ENCODE data around the gene RSPO1. TPM values are rescaled to one million over a fixed set of nuclear protein-coding genes. Genes with fewer than 3 reads are reported as not detected.
"Not testable (repeated sequence)": the region's sequence is repeated elsewhere in the genome, so short reads cannot be mapped to it uniquely, and the experiment has no call there.

RSPO1 gene
- 0.22 TPM in 1 of 2 replicates, not detected in the other for total RNA-seq (2014; rRNA removed; shearing (Covaris generic))
- not detected in 2 replicates for polyA plus RNA-seq (2016; fragmentation: Nextera tagmentation; extraction: Ambion mirVana)

- TF ChIP-seq EZH2phosphoT487 (IDR thresholded peaks at IDR 0.05; ENCODE audit: insufficient read depth, low read depth) (0 out of 2 replicates have a peak, but pooled peaks have one; percentile 12), EZH2 (IDR thresholded peaks at IDR 0.05; ENCODE audit: insufficient read depth, poor library complexity, severe bottlenecking) (peak; percentile 39)
- 1 to 3% methylated on average over 40 to 55 of the region's 72 CpGs for whole genome bisulfite sequencing, 2 experiments (ENCODE audit: low coverage in 1 of 2, low lambda C conversion rate in 2 of 2, missing lambda C conversion rate in 2 of 2)
- peak within 1 kb of the TSS; percentile 67 for H3K4me3 ChIP-seq
- H4K20me1 ChIP-seq (ENCODE audit: insufficient read depth), result no peaks in the 10 kb centered on the region
- DNase-seq, result peak; percentile 64
- H3K79me2 ChIP-seq (ENCODE audit: insufficient read depth), result no peaks in the 10 kb centered on the region
- H3K36me3 ChIP-seq (ENCODE audit: low read depth), result no peaks in the 10 kb centered on the region
- no peaks in the 10 kb centered on the region for H3K4me1 ChIP-seq (ENCODE audit: insufficient read depth)
- in situ Hi-C loops (cut with MboI), result no loop called here
- H3K27me3 ChIP-seq (replicated peaks; ENCODE audit: insufficient read depth), result peaks cover 66% of the 10 kb centered on the region
- H3F3A ChIP-seq (ENCODE audit: insufficient read depth), result no peaks in the 10 kb centered on the region
- no peaks in the 10 kb centered on the region for H3K9me3 ChIP-seq (ENCODE audit: low read depth)
- no peak within 1 kb of the TSS for H3K27ac ChIP-seq
- H3K9me2 ChIP-seq (ENCODE audit: insufficient read depth), result no peaks in the 10 kb centered on the region
- H3K9ac ChIP-seq, result no peak within 1 kb of the TSS
- H3K4me2 ChIP-seq (ENCODE audit: unreplicated experiment), result peak within 1 kb of the TSS; percentile 11
- peak within 1 kb of the TSS; percentile 53 for H2AFZ ChIP-seq
Measured at GRCh38 chr1:37634244-37634991, at the start of gene RSPO1. TSS of gene RSPO1 (minus strand) at chr1:37634892. CDS start at chr1:37629661, 5,231 bp downstream.

GRCh38 chr1:37684182-37684581 lies 49.5 kb upstream of the RSPO1 start:
- DNase-seq; H4K20me1 ChIP-seq (ENCODE audit: insufficient read depth); H3K4me2 ChIP-seq (ENCODE audit: unreplicated experiment); H3K27me3 ChIP-seq (replicated peaks; ENCODE audit: insufficient read depth); H3K27ac ChIP-seq; H3K9ac ChIP-seq; H2AFZ ChIP-seq; in situ Hi-C loops (cut with MboI); H3K9me3 ChIP-seq (ENCODE audit: low read depth); H3K4me3 ChIP-seq; H3K9me2 ChIP-seq (ENCODE audit: insufficient read depth): not testable (repeated sequence)
- WGBS, 2 experiments (ENCODE audit: low coverage in 1 of 2, low lambda C conversion rate in 2 of 2, missing lambda C conversion rate in 2 of 2), result 93 to 99% methylated on average over 9 of the region's 9 CpGs
- H3K4me1 ChIP-seq (ENCODE audit: insufficient read depth), result peaks cover 14% of the 10 kb centered on the region
- peaks cover 11% of the 10 kb centered on the region; the same call in 1 of the 2 replicates for H3F3A ChIP-seq (ENCODE audit: insufficient read depth)
- H3K79me2 ChIP-seq (ENCODE audit: insufficient read depth), result peaks cover 15% of the 10 kb centered on the region
- H3K36me3 ChIP-seq (ENCODE audit: low read depth), result peaks cover 18% of the 10 kb centered on the region; the same call in 1 of the 2 replicates

- no peak overlapping the region for H2AFZ ChIP-seq
- in situ Hi-C loops (cut with MboI), result no loop called here
- TF ChIP-seq EZH2phosphoT487 (IDR thresholded peaks at IDR 0.05; ENCODE audit: insufficient read depth, low read depth) (no peak), EZH2 (IDR thresholded peaks at IDR 0.05; ENCODE audit: insufficient read depth, poor library complexity, severe bottlenecking) (no peak)
Measured at GRCh38 chr1:37682334-37682987, 47.8 kb upstream of the RSPO1 start.

GRCh38 chr1:37680933-37681332 lies 46.2 kb upstream of the RSPO1 start:
- H3F3A ChIP-seq (ENCODE audit: insufficient read depth), result peaks cover 10% of the 10 kb centered on the region; the same call in 1 of the 2 replicates
- H3K9me3 ChIP-seq (ENCODE audit: low read depth), result no peaks in the 10 kb centered on the region
- H3K36me3 ChIP-seq (ENCODE audit: low read depth), result peaks cover 14% of the 10 kb centered on the region; the same call in 1 of the 2 replicates
- no peak overlapping the region for H3K4me2 ChIP-seq (ENCODE audit: unreplicated experiment)
- H3K27me3 ChIP-seq (replicated peaks; ENCODE audit: insufficient read depth), result no peaks in the 10 kb centered on the region
- TF ChIP-seq EZH2 (IDR thresholded peaks at IDR 0.05; ENCODE audit: insufficient read depth, poor library complexity, severe bottlenecking), result no peak
- no peak for TF ChIP-seq EZH2phosphoT487 (IDR thresholded peaks at IDR 0.05; ENCODE audit: insufficient read depth, low read depth)
- H3K4me1 ChIP-seq (ENCODE audit: insufficient read depth), result peaks cover 4% of the 10 kb centered on the region
- in situ Hi-C loops (cut with MboI), result no loop called here
- WGBS, 2 experiments (ENCODE audit: low coverage in 1 of 2, low lambda C conversion rate in 2 of 2, missing lambda C conversion rate in 2 of 2), result 78 to 82% methylated on average over 3 of the region's 3 CpGs
- no peak overlapping the region for H3K27ac ChIP-seq
- no peak for DNase-seq
- no peaks in the 10 kb centered on the region for H3K79me2 ChIP-seq (ENCODE audit: insufficient read depth)
- no peaks in the 10 kb centered on the region for H3K9me2 ChIP-seq (ENCODE audit: insufficient read depth)
- H4K20me1 ChIP-seq (ENCODE audit: insufficient read depth), result no peaks in the 10 kb centered on the region
- no peak overlapping the region for H3K4me3 ChIP-seq
- H2AFZ ChIP-seq, result no peak overlapping the region
- H3K9ac ChIP-seq, result no peak overlapping the region

More at GRCh38 chr1:37682334-37682987, 47.8 kb upstream of the RSPO1 start:
- H3K79me2 ChIP-seq (ENCODE audit: insufficient read depth), result no peaks in the 10 kb centered on the region
- H3K27ac ChIP-seq, result no peak overlapping the region
- no peaks in the 10 kb centered on the region for H3K27me3 ChIP-seq (replicated peaks; ENCODE audit: insufficient read depth)
- no peak overlapping the region for H3K4me2 ChIP-seq (ENCODE audit: unreplicated experiment)
- H3K9me3 ChIP-seq (ENCODE audit: low read depth), result no peaks in the 10 kb centered on the region
- WGBS, 2 experiments (ENCODE audit: low coverage in 1 of 2, low lambda C conversion rate in 2 of 2, missing lambda C conversion rate in 2 of 2), result 50 to 56% methylated on average over 5 of the region's 5 CpGs
- no peak overlapping the region for H3K9ac ChIP-seq
- H3K36me3 ChIP-seq (ENCODE audit: low read depth), result peaks cover 18% of the 10 kb centered on the region; the same call in 1 of the 2 replicates
- peaks cover 4% of the 10 kb centered on the region for H3K4me1 ChIP-seq (ENCODE audit: insufficient read depth)
- H3F3A ChIP-seq (ENCODE audit: insufficient read depth), result peaks cover 10% of the 10 kb centered on the region; the same call in 1 of the 2 replicates
- H4K20me1 ChIP-seq (ENCODE audit: insufficient read depth), result no peaks in the 10 kb centered on the region
- H3K9me2 ChIP-seq (ENCODE audit: insufficient read depth), result no peaks in the 10 kb centered on the region
- peak; percentile 73 for DNase-seq
- H3K4me3 ChIP-seq, result no peak overlapping the region

All from GM23248 (cell line).